GM12878 (cell line): ENCODE measurements around the gene OGA. TPM values are rescaled to one million over a fixed set of nuclear protein-coding genes. Genes with fewer than 3 reads are reported as not detected.

ENCODE experiments used
- ATAC-seq: fragments of 200-7000 bp; cut with Tn5 transposase; 3 replicates; pipeline ENCODE4 v1.9.1; 2020; ENCODE audit warnings: mild to moderate bottlenecking, moderate library complexity
- BruUV-seq: library from RNA; stranded (reverse); fragments of 400-500 nt; replicated peaks from 2 replicates; lab custom pipeline; 2021; lab: Mats Ljungman, UMichigan
- CTCF ChIA-PET: fragments of 300-600 bp; sonication (Branson Sonifier 250); formaldehyde crosslinking; extraction: SDS; loops from one replicate; lab custom pipeline; 2021; ENCODE audit warnings: inconsistent platforms; lab: Yijun Ruan, JAX
- POLR2A ChIA-PET: fragments of 350-600 bp; formaldehyde crosslinking; extraction: SDS; loops from one replicate; lab custom pipeline; 2021; ENCODE audit warnings: inconsistent platforms; lab: Charles Lee
- RAD21 ChIA-PET: fragments of 300-600 bp; sonication (Branson Sonifier 250); formaldehyde crosslinking; loops from one replicate; lab custom pipeline; 2023; ENCODE audit warnings: antibody characterized with exemption; ENCODE audit not compliant: unreplicated experiment; lab: Charles Lee
- SMC1A ChIA-PET: fragments of 300-600 bp; sonication (Branson Sonifier 250); formaldehyde crosslinking; loops from one replicate; lab custom pipeline; 2023; ENCODE audit not compliant: unreplicated experiment, uncharacterized antibody; lab: Charles Lee
- DNase-seq: peaks from one replicate; pipeline ENCODE4 v3.0.0-alpha.2; 2011; ENCODE audit warnings: low read depth, low spot score
- FAIRE-seq: peaks from 3 replicates; lab custom pipeline; 2011; peaks lifted over from hg19 to GRCh38; lab: Jason Lieb, UNC
- H2AFZ ChIP-seq: 2 replicates; pipeline ENCODE4 v1.6.0; 2011; ENCODE audit warnings: low read depth, low read length, control low read depth; ENCODE audit not compliant: control insufficient read depth
- H3K27ac ChIP-seq: 2 replicates; pipeline ENCODE4 v1.5.1; 2011; ENCODE audit warnings: control low read depth; ENCODE audit not compliant: control insufficient read depth, insufficient read depth
- H3K27me3 ChIP-seq, 2 experiments: replicated peaks in 1 of 2; 2 replicates each; pipeline versions ENCODE4 v1.6.0 to v1.6.1; 2011; ENCODE audit warnings: low read length in 1 of 2; ENCODE audit not compliant: control insufficient read depth in 2 of 2, insufficient read depth in 2 of 2
- H3K36me3 ChIP-seq, 2 experiments: 2 replicates each; pipeline ENCODE4 v1.5.1; 2011; ENCODE audit warnings: low read length in 1 of 2; ENCODE audit not compliant: control insufficient read depth in 2 of 2, insufficient read depth in 2 of 2
- H3K4me1 ChIP-seq: 2 replicates; pipeline ENCODE4 v1.6.1; 2011; ENCODE audit warnings: mild to moderate bottlenecking, low read length, moderate library complexity, mixed read lengths; ENCODE audit not compliant: control insufficient read depth, insufficient read depth
- H3K4me2 ChIP-seq: 2 replicates; pipeline ENCODE4 v1.6.0; 2011; ENCODE audit warnings: control low read depth; ENCODE audit not compliant: control insufficient read depth, insufficient read depth
- H3K4me3 ChIP-seq: fragments of 200-600 bp; sonication (generic); 2 replicates; pipeline ENCODE4 v1.5.1; 2016
- H3K79me2 ChIP-seq: 2 replicates; pipeline ENCODE4 v1.6.0; 2011; ENCODE audit warnings: low read length; ENCODE audit not compliant: control insufficient read depth, insufficient read depth
- H3K9ac ChIP-seq: 2 replicates; pipeline ENCODE4 v1.8.0; 2011; ENCODE audit warnings: low read length, control low read depth, mixed read lengths; ENCODE audit not compliant: control insufficient read depth, insufficient read depth
- H3K9me3 ChIP-seq: replicated peaks from 3 replicates; pipeline ENCODE4 v1.5.1; 2011; ENCODE audit warnings: mild to moderate bottlenecking, low read length; ENCODE audit not compliant: control insufficient read depth, insufficient read depth
- H4K20me1 ChIP-seq: 2 replicates; pipeline ENCODE4 v1.6.0; 2011; ENCODE audit not compliant: control insufficient read depth, insufficient read depth
- ETV6 ChIP-seq, 2 experiments: fragments of 450-650 bp in 1 of 2; IDR thresholded peaks in 1 of 2; conservative IDR thresholded peaks in 1 of 2; 2 replicates each; pipeline ENCODE4 v1.6.1; 2014; ENCODE audit warnings: antibody characterized with exemption in 1 of 2, borderline replicate concordance in 1 of 2, low read depth in 1 of 2, mild to moderate bottlenecking in 1 of 2, moderate library complexity in 1 of 2
- FOXM1 ChIP-seq: IDR thresholded peaks from 2 replicates; pipeline ENCODE4 v1.6.1; 2012; ENCODE audit warnings: low read depth, mild to moderate bottlenecking, inconsistent platforms, low read length, moderate library complexity
- HDGF ChIP-seq: fragments of 450-650 bp; IDR thresholded peaks from 2 replicates; pipeline ENCODE4 v1.6.1; 2016; ENCODE audit warnings: antibody characterized with exemption
- LARP7 ChIP-seq: fragments of 450-650 bp; IDR thresholded peaks from 2 replicates; pipeline ENCODE4 v1.6.1; 2017; ENCODE audit warnings: mild to moderate bottlenecking
- MTA3 ChIP-seq: IDR thresholded peaks from 2 replicates; pipeline ENCODE4 v1.6.1; 2012; ENCODE audit warnings: low read length, inconsistent platforms, borderline replicate concordance
- NBN ChIP-seq: fragments of 450-650 bp; IDR thresholded peaks from 2 replicates; pipeline ENCODE4 v1.6.1; 2016
- RB1 ChIP-seq: fragments of 450-650 bp; formaldehyde crosslinking; IDR thresholded peaks from 2 replicates; pipeline ENCODE4 v1.6.1; 2017; ENCODE audit warnings: mild to moderate bottlenecking, borderline replicate concordance
- SIX5 ChIP-seq: IDR thresholded peaks from 2 replicates; pipeline ENCODE4 v1.6.1; 2011; ENCODE audit warnings: mild to moderate bottlenecking, low read depth, low read length, moderate library complexity; ENCODE audit not compliant: severe bottlenecking
- SUZ12 ChIP-seq: fragments of 200-600 bp; sonication (generic); IDR thresholded peaks from one replicate; pipeline ENCODE4 v1.6.1; 2018; ENCODE audit warnings: antibody characterized with exemption, mild to moderate bottlenecking; ENCODE audit not compliant: unreplicated experiment
- TCF7 ChIP-seq: IDR thresholded peaks from 2 replicates; pipeline ENCODE4 v1.6.1; 2014; ENCODE audit warnings: antibody characterized with exemption, borderline replicate concordance
- ZNF217 ChIP-seq: fragments of 450-650 bp; IDR thresholded peaks from 2 replicates; pipeline ENCODE4 v1.6.1; 2017; ENCODE audit warnings: antibody characterized with exemption, mild to moderate bottlenecking
- WGBS: methylation state at CpG from one replicate; pipeline ENCODE4 v1.1.6; 2016; ENCODE audit warnings: low lambda C conversion rate; ENCODE audit not compliant: insufficient replicate concordance, insufficient coverage; ENCODE audit errors: missing lambda C conversion rate; 5-methylcytosine and 5-hydroxymethylcytosine counted together
- in situ Hi-C: fragments of 300-500 bp; cut with MboI; formaldehyde crosslinking; loops from 9 replicates; pipeline ENCODE4 v1.14.3; 2018; ENCODE audit warnings: mixed read lengths
- intact Hi-C: fragments of 100-400 bp; cut with micrococcal nuclease; formaldehyde crosslinking; loops from one replicate; pipeline ENCODE4 v1.14.2; 2022; ENCODE audit not compliant: unreplicated experiment
- polyA plus RNA-seq, 11 experiments: library from polyadenylated mRNA; depleted of rRNA in 4 of 11; unstranded in 6 of 11; stranded (reverse) in 5 of 11; fragments of >200 nt; fragmentation: Nextera tagmentation in 4 of 11; fragmentation: Illumina TruSeq in 1 of 11; extraction: Ambion mirVana in 4 of 11; extraction: Trizol in 1 of 11; gene quantifications; 1 replicate in 1 of 11; 2 replicates in 10 of 11; pipeline versions ENCODE4 v1.2.1 to v1.2.3, GENCODE V29; 2011 to 2016; ENCODE audit warnings: inconsistent platforms in 2 of 11, missing spikeins in 2 of 11, low read depth in 1 of 11
- total RNA-seq, 4 experiments: library from RNA; depleted of rRNA in 3 of 4; stranded (reverse); fragments of >200 nt in 3 of 4; fragmentation: Illumina TruSeq in 1 of 4; extraction: Trizol in 1 of 4; gene quantifications; 2 replicates each; pipeline versions ENCODE4 v1.2.1 to v1.2.3, GENCODE V29; 2013 to 2021
- TF ChIP-seq, protein P1 (sequence below): fragments of 450-650 bp; IDR thresholded peaks from 2 replicates; pipeline ENCODE4 v1.6.1; 2018; ENCODE audit warnings: mild to moderate bottlenecking, low read depth, moderate library complexity; ENCODE audit not compliant: partially characterized antibody
- TF ChIP-seq, protein P2 (sequence below): IDR thresholded peaks from 2 replicates; pipeline ENCODE4 v1.6.1; 2012; ENCODE audit warnings: mild to moderate bottlenecking, low read depth, low read length

The OGA gene
- total and polyA plus RNA-seq, 10 of the 15 experiments (the other 5 are each of a cell fraction or from before 2014, with no cell fraction given), result 23.0 to 145 (median 85.2) TPM

DNA sequence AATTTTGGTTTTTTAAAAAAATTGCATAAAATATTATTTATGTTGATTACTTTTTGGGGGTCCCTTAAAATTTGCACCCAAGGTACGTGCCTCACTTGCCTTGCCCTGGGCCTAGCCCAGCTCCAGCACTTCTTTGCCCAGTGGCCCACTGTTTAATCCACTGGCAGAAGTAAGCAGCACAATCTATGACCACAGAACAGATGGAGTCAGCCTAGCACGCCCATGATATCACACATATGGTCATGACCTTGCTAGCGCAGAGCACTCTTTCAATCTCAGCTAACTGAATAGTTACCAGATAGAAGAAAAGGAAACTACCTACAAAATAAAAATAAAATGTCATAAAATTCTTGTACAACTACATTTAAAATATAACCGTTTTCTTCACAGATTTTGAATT, 5.6 kb downstream of the OGA start (continued):
- no peak for TF ChIP-seq ETV6 (conservative IDR thresholded peaks at IDR 0.05 in 1 of 2, IDR thresholded peaks at IDR 0.05 in 1 of 2; ENCODE audit: borderline replicate concordance in 1 of 2, low read depth in 1 of 2)
- TF ChIP-seq, protein P1, sequence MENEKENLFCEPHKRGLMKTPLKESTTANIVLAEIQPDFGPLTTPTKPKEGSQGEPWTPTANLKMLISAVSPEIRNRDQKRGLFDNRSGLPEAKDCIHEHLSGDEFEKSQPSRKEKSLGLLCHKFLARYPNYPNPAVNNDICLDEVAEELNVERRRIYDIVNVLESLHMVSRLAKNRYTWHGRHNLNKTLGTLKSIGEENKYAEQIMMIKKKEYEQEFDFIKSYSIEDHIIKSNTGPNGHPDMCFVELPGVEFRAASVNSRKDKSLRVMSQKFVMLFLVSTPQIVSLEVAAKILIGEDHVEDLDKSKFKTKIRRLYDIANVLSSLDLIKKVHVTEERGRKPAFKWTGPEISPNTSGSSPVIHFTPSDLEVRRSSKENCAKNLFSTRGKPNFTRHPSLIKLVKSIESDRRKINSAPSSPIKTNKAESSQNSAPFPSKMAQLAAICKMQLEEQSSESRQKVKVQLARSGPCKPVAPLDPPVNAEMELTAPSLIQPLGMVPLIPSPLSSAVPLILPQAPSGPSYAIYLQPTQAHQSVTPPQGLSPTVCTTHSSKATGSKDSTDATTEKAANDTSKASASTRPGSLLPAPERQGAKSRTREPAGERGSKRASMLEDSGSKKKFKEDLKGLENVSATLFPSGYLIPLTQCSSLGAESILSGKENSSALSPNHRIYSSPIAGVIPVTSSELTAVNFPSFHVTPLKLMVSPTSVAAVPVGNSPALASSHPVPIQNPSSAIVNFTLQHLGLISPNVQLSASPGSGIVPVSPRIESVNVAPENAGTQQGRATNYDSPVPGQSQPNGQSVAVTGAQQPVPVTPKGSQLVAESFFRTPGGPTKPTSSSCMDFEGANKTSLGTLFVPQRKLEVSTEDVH, result no peak

DNA sequence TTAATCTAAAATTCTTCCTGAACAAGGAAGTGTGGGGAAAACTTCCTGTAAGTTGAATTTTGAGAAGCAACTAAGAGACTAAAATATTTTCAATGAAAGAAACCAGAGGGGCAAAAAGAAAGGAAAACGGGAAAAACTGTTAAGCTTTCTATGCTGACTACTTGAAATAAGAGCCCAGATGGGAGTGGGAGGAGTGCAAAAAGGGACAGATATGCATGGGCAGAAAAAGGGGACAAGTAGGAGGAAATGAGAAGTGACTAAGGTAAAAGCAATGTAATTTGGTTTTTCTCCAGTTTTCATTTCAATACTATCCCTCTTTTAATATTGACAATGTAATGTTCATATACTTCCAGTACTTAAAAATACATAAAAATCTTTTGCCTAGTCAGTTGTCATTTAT, 11.1 kb downstream of the OGA start:
- ATAC-seq (no peak), FAIRE-seq (no peak), DNase-seq (no peak)
- Histone ChIP-seq H3K9ac (no peak overlapping the region), H3K4me1 (no peaks in the 10 kb centered on the region), H3K79me2 (peaks cover 26% of the 10 kb centered on the region), H4K20me1 (no peaks in the 10 kb centered on the region), H3K27ac (no peak overlapping the region), H3K9me3 (no peaks in the 10 kb centered on the region), H2AFZ (no peak overlapping the region), H3K4me3 (no peak overlapping the region), H3K36me3 (peaks cover 6 to 36% of the 10 kb centered on the region in 2 experiments), H3K27me3 (no peaks in the 10 kb centered on the region), H3K4me2 (no peak overlapping the region)
- ChIA-PET RAD21 (no interaction called here), POLR2A (no interaction called here), SMC1A (no interaction called here), CTCF (no interaction called here)
- no TSS peak for BruUV-seq
- TF ChIP-seq TCF7 (no peak), SUZ12 (no peak), HDGF (no peak), NBN (no peak), MTA3 (no peak), FOXM1 (no peak), ZNF217 (no peak), RB1 (no peak), LARP7 (no peak), SIX5 (no peak)
- TF ChIP-seq, protein P1, result no peak
- TF ChIP-seq, protein P2, sequence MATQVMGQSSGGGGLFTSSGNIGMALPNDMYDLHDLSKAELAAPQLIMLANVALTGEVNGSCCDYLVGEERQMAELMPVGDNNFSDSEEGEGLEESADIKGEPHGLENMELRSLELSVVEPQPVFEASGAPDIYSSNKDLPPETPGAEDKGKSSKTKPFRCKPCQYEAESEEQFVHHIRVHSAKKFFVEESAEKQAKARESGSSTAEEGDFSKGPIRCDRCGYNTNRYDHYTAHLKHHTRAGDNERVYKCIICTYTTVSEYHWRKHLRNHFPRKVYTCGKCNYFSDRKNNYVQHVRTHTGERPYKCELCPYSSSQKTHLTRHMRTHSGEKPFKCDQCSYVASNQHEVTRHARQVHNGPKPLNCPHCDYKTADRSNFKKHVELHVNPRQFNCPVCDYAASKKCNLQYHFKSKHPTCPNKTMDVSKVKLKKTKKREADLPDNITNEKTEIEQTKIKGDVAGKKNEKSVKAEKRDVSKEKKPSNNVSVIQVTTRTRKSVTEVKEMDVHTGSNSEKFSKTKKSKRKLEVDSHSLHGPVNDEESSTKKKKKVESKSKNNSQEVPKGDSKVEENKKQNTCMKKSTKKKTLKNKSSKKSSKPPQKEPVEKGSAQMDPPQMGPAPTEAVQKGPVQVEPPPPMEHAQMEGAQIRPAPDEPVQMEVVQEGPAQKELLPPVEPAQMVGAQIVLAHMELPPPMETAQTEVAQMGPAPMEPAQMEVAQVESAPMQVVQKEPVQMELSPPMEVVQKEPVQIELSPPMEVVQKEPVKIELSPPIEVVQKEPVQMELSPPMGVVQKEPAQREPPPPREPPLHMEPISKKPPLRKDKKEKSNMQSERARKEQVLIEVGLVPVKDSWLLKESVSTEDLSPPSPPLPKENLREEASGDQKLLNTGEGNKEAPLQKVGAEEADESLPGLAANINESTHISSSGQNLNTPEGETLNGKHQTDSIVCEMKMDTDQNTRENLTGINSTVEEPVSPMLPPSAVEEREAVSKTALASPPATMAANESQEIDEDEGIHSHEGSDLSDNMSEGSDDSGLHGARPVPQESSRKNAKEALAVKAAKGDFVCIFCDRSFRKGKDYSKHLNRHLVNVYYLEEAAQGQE, result no peak
- in situ Hi-C loops (no loop called here), intact Hi-C loops (no loop called here)
- 100% methylated on average over 1 of the region's 1 CpG for WGBS
